Mesenchymal stem cell (in vitro differentiated cells and primary cell): ENCODE data around the gene SDHAF3.

Experiments used
- DNase-seq: peaks from one replicate; pipeline ENCODE4 v3.0.0-alpha.2; 2013
- H2AFZ ChIP-seq: one replicate; pipeline ENCODE4 v1.6.1; 2013; ENCODE audit warnings: low read depth, mild to moderate bottlenecking, control low read depth, inconsistent platforms, low read length, moderate library complexity
- H2AK5ac ChIP-seq: 2 replicates; pipeline ENCODE4 v1.6.1; 2013; ENCODE audit warnings: low read length, moderate library complexity, mild to moderate bottlenecking, inconsistent platforms; ENCODE audit not compliant: severe bottlenecking
- H2BK120ac ChIP-seq: one replicate; pipeline ENCODE4 v1.6.1; 2013; ENCODE audit warnings: low read depth, mild to moderate bottlenecking, inconsistent platforms, low read length, moderate library complexity
- H2BK12ac ChIP-seq, 2 experiments: one replicate each; pipeline ENCODE4 v1.6.1; 2013; ENCODE audit warnings: inconsistent platforms in 2 of 2, low read length in 2 of 2, mild to moderate bottlenecking in 2 of 2, moderate library complexity in 2 of 2, control low read depth in 1 of 2
- H2BK15ac ChIP-seq: one replicate; pipeline ENCODE4 v1.6.1; 2013; ENCODE audit warnings: mild to moderate bottlenecking, low read depth, inconsistent platforms; ENCODE audit not compliant: poor library complexity, severe bottlenecking
- H2BK5ac ChIP-seq: 2 replicates; pipeline ENCODE4 v1.6.1; 2013; ENCODE audit warnings: low read depth, mild to moderate bottlenecking, low read length, control low read depth, inconsistent platforms; ENCODE audit not compliant: poor library complexity, severe bottlenecking
- H3K14ac ChIP-seq, 2 experiments: one replicate each; pipeline ENCODE4 v1.6.1; 2013; ENCODE audit warnings: inconsistent platforms in 2 of 2, low read length in 2 of 2, control low read depth in 1 of 2, mild to moderate bottlenecking in 1 of 2, moderate library complexity in 1 of 2
- H3K18ac ChIP-seq, 2 experiments: one replicate each; pipeline ENCODE4 v1.6.1; 2013; ENCODE audit warnings: inconsistent platforms in 2 of 2, low read length in 2 of 2, control low read depth in 1 of 2, low read depth in 1 of 2, mild to moderate bottlenecking in 1 of 2
- H3K23ac ChIP-seq, 2 experiments: one replicate each; pipeline ENCODE4 v1.6.1; 2013; ENCODE audit warnings: inconsistent platforms in 2 of 2, low read length in 2 of 2, mild to moderate bottlenecking in 2 of 2, moderate library complexity in 2 of 2, control low read depth in 1 of 2
- H3K27ac ChIP-seq: 2 replicates; pipeline ENCODE4 v1.5.1; 2013; ENCODE audit warnings: mild to moderate bottlenecking, moderate library complexity, low read length, control low read depth, inconsistent platforms; ENCODE audit not compliant: poor library complexity, severe bottlenecking
- H3K27me3 ChIP-seq, 2 experiments: 2 replicates each; pipeline versions ENCODE4 v1.6.1 to v1.7.0; 2013; ENCODE audit warnings: low read length in 2 of 2, mild to moderate bottlenecking in 2 of 2, moderate library complexity in 2 of 2, control low read depth in 1 of 2, inconsistent platforms in 1 of 2; ENCODE audit not compliant: control insufficient read depth in 1 of 2, insufficient read depth in 1 of 2
- H3K36me3 ChIP-seq, 2 experiments: 2 replicates each; pipeline versions ENCODE4 v1.6.1 to v1.7.0; 2013; ENCODE audit warnings: low read length in 2 of 2, control low read depth in 1 of 2, inconsistent platforms in 1 of 2, low read depth in 1 of 2, mild to moderate bottlenecking in 1 of 2; ENCODE audit not compliant: insufficient read depth in 2 of 2, control insufficient read depth in 1 of 2
- H3K4ac ChIP-seq, 2 experiments: one replicate each; pipeline ENCODE4 v1.6.1; 2013; ENCODE audit warnings: inconsistent platforms in 2 of 2, low read length in 2 of 2, mild to moderate bottlenecking in 2 of 2, moderate library complexity in 2 of 2, control low read depth in 1 of 2, low read depth in 1 of 2
- H3K4me1 ChIP-seq: 2 replicates; pipeline ENCODE4 v1.6.1; 2013; ENCODE audit warnings: low read depth, low read length, control low read depth; ENCODE audit not compliant: control insufficient read depth, insufficient read depth
- H3K4me2 ChIP-seq: 2 replicates; pipeline ENCODE4 v1.6.1; 2013; ENCODE audit warnings: low read length, mild to moderate bottlenecking, inconsistent platforms; ENCODE audit not compliant: poor library complexity, severe bottlenecking
- H3K4me3 ChIP-seq, 2 experiments: 2 replicates each; pipeline versions ENCODE4 v1.5.1 to v1.7.0; 2013; ENCODE audit warnings: low read length in 2 of 2, mild to moderate bottlenecking in 2 of 2, control low read depth in 1 of 2, low read depth in 1 of 2; ENCODE audit not compliant: insufficient read depth in 1 of 2
- H3K79me1 ChIP-seq: replicated peaks from 2 replicates; pipeline ENCODE4 v1.6.1; 2013; ENCODE audit warnings: mild to moderate bottlenecking, control low read depth, low read length, inconsistent platforms; ENCODE audit not compliant: poor library complexity, severe bottlenecking
- H3K9ac ChIP-seq: 2 replicates; pipeline ENCODE4 v1.7.0; 2013; ENCODE audit warnings: mild to moderate bottlenecking, low read length, moderate library complexity
- H3K9me3 ChIP-seq: 2 replicates; pipeline ENCODE4 v1.7.0; 2013; ENCODE audit warnings: mild to moderate bottlenecking, low read length; ENCODE audit not compliant: control insufficient read depth
- H4K8ac ChIP-seq: one replicate; pipeline ENCODE4 v1.6.1; 2013; ENCODE audit warnings: inconsistent platforms, mild to moderate bottlenecking, low read length, moderate library complexity
- H4K91ac ChIP-seq: one replicate; pipeline ENCODE4 v1.6.1; 2013; ENCODE audit warnings: mild to moderate bottlenecking, low read length, inconsistent platforms
- WGBS: methylation state at CpG from one replicate; pipeline ENCODE4 v1.1.7; 2013; ENCODE audit warnings: mixed read lengths; 5-methylcytosine and 5-hydroxymethylcytosine counted together

SDHAF3 gene

GRCh38 chr7:97090761-97091353 is 26.6 kb upstream of the SDHAF3 start:
- no peak for DNase-seq
- Histone ChIP-seq H3K36me3 (no peaks in the 10 kb centered on the region), H3K4me3 (no peak overlapping the region), H2BK12ac (no peak overlapping the region), H3K79me1 (no peaks in the 10 kb centered on the region), H3K4me1 (no peaks in the 10 kb centered on the region), H3K18ac (no peak overlapping the region), H3K9ac (no peak overlapping the region), H3K4me2 (no peak overlapping the region), H2BK5ac (no peak overlapping the region), H2AK5ac (no peak overlapping the region), H3K9me3 (no peaks in the 10 kb centered on the region), H3K4ac (no peak overlapping the region), H3K27me3 (peaks cover 0 to 29% of the 10 kb centered on the region in 2 experiments), H2BK120ac (no peak overlapping the region), H3K14ac (peak overlapping the region in 1 of 2 experiments; percentile 39), H3K27ac (no peak overlapping the region), H4K8ac (no peak overlapping the region), H4K91ac (no peak overlapping the region), H3K23ac (no peak overlapping the region), H2AFZ (no peak overlapping the region), H2BK15ac (no peak overlapping the region)
- WGBS: 76% methylated on average over 1 of the region's 1 CpG

DNA sequence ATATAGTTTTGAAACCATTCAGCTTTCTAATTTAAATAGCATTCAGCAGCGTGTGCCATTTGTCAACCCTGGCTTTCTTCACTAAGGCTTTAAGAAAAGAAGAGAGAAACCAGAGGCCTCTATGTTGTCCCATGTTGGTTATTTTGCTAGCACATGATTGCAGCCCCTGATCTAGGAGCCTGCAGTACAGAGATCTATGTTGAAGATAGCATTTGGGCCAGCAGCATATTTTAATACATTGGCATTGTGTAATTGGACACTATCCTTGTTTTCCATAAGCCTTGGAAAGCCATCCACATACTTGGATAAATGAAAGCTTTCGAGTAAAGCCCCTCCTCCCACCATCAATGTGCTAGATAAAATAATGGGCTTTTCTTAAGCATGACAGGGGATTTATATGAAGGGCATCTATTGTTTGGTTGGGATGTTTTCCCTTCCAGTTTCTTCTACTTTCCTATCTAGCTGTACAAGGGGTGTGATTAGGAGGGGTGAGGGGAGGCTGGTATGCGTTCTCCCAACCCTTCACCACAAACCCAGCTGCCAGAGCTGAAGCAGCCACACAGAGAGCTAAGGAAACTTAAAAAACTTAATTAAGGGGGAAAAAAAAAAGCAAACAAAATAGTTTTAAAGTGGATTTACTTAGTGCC is 23.1 kb upstream of the SDHAF3 start:
- Histone ChIP-seq H3K9me3 (no peaks in the 10 kb centered on the region), H2AK5ac (no peak overlapping the region), H3K79me1 (no peaks in the 10 kb centered on the region), H3K4me2 (no peak overlapping the region), H2BK120ac (no peak overlapping the region), H3K4me3 (no peak overlapping the region), H4K91ac (no peak overlapping the region), H3K4me1 (no peaks in the 10 kb centered on the region), H2BK12ac (no peak overlapping the region), H3K18ac (no peak overlapping the region), H3K9ac (no peak overlapping the region), H4K8ac (no peak overlapping the region), H3K23ac (no peak overlapping the region), H2BK15ac (no peak overlapping the region), H3K27ac (no peak overlapping the region), H3K4ac (no peak overlapping the region), H2AFZ (no peak overlapping the region), H2BK5ac (no peak overlapping the region), H3K36me3 (no peaks in the 10 kb centered on the region), H3K14ac (no peak overlapping the region), H3K27me3 (peaks cover 0 to 20% of the 10 kb centered on the region in 2 experiments)
- DNase-seq: no peak
- 85% methylated on average over 1 of the region's 3 CpGs for WGBS

DNA sequence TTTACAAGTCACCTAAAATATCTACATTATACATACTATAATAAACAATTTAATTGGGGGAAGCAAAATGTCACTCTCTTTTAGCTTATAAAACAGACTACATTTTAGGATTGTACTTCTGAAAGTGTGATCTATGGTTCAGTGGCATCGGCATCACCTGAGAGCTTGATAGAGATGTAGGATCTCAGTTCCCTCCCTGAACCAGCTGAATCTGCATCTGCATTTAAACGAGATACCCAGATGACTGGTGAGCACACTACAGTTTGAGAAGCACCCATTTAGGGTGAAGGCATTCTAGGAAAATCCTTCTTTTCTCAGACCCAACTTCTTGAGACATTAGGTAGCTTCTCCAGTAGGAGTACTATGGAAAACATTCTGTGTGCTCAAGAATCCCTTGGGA is 21.5 kb upstream of the SDHAF3 start:
- no peak overlapping the region for H2AK5ac ChIP-seq
- no peak overlapping the region for H3K27ac ChIP-seq
- H3K9ac ChIP-seq: no peak overlapping the region
- H2BK5ac ChIP-seq: no peak overlapping the region
- no peak overlapping the region for H3K4me3 ChIP-seq
- peaks cover 0 to 15% of the 10 kb centered on the region in 2 experiments for H3K27me3 ChIP-seq
- no peak overlapping the region for H4K8ac ChIP-seq
- H4K91ac ChIP-seq: no peak overlapping the region
- no peak overlapping the region for H3K18ac ChIP-seq
- no peak overlapping the region for H3K4ac ChIP-seq
- H3K4me1 ChIP-seq: no peaks in the 10 kb centered on the region
- no peak overlapping the region for H3K4me2 ChIP-seq
- DNase-seq: no peak
- no peak overlapping the region for H2BK120ac ChIP-seq
- H2BK15ac ChIP-seq: no peak overlapping the region
- H3K23ac ChIP-seq: no peak overlapping the region
- H3K14ac ChIP-seq: no peak overlapping the region
- H2AFZ ChIP-seq: no peak overlapping the region
- no peaks in the 10 kb centered on the region for H3K79me1 ChIP-seq
- H3K36me3 ChIP-seq: no peaks in the 10 kb centered on the region
- H3K9me3 ChIP-seq: no peaks in the 10 kb centered on the region
- 93% methylated on average over 2 of the region's 2 CpGs for WGBS
- H2BK12ac ChIP-seq: no peak overlapping the region

DNA sequence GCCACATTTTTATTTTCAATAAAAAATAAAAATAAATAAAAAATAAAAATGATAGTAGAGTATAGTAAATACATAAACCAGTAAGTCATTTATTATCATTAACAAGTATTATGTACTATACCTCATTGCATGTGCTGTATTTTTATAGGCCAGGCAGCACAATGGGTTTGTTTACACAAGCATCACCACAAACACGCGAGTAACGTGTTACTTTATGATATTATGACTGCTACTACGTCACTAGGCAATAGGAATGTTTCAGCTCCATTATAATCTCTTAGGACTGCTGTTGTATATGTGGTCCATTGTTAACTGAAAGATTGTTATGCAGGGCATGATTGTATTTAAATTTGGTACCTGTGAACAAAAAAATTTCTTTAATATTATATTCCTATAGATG is 20.8 kb upstream of the SDHAF3 start:
- H4K8ac ChIP-seq: no peak overlapping the region
- 95% methylated on average over 4 of the region's 4 CpGs for WGBS
- H3K4me2 ChIP-seq: no peak overlapping the region
- no peak overlapping the region for H2BK12ac ChIP-seq
- no peaks in the 10 kb centered on the region for H3K9me3 ChIP-seq
- H2BK120ac ChIP-seq: no peak overlapping the region
- peaks cover 0 to 10% of the 10 kb centered on the region in 2 experiments for H3K27me3 ChIP-seq
- H3K27ac ChIP-seq: no peak overlapping the region
- no peak overlapping the region for H2AFZ ChIP-seq
- H3K4me1 ChIP-seq: no peaks in the 10 kb centered on the region
- no peak overlapping the region for H2AK5ac ChIP-seq
- DNase-seq: no peak
- no peaks in the 10 kb centered on the region for H3K36me3 ChIP-seq
- no peak overlapping the region for H2BK15ac ChIP-seq
- H2BK5ac ChIP-seq: no peak overlapping the region
- no peak overlapping the region for H3K23ac ChIP-seq
- H3K4ac ChIP-seq: no peak overlapping the region
- no peak overlapping the region for H3K18ac ChIP-seq
- H4K91ac ChIP-seq: no peak overlapping the region
- no peak overlapping the region for H3K14ac ChIP-seq
- H3K9ac ChIP-seq: no peak overlapping the region
- no peaks in the 10 kb centered on the region for H3K79me1 ChIP-seq
- no peak overlapping the region for H3K4me3 ChIP-seq
